ENCODE results near the gene BLOC1S6. TPM values are rescaled to one million over a fixed set of nuclear protein-coding genes. Genes with fewer than 3 reads are reported as not detected.

Gene BLOC1S6
- total and polyA plus RNA-seq, 2 of the 13 experiments (the other 11 are each of a cell fraction or from before 2014, with no cell fraction given) = 11.8 to 44.3 TPM

DNA sequence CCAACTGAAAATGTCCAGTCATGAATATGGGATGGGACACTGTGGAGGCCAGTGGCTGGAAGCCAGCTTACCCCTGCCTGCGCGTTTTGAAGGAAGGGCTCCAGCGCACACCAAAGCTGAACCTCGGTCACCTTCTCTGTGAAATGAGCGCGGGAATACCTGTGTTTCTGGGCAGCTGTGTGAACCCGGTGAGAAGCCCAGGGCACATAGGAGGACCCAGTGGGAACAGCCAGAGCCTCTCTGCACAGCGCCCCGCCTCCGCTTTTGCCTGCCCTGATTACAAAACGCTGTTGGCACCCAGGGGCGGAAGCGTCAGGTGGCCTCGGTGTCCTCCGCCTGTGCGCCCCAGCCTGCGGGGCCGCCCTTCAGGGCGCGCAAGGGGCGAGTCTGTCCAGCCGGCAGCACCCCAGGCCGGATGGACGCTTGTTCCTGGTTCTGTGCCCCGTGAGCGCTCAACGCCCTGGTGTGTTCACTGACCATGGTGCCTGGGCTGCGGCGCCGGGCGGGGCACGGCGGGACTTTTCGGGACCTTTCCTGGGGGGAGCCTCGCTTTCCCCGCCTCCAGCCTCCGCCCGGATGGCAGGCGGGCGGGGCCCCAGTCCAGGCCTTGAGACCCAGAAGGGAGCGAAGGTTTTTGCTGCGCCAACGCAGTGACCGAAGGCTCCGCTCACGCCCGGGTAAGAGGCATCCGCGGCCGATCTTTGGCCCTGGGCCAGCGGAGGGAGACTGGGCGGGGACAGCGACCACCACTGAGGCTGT is 47.4 kb downstream of the BLOC1S6 start, which contains the start of gene SQOR (continued):
- TF ChIP-seq ASH2L (IDR thresholded peaks at IDR 0.05; ENCODE audit: insufficient read length, low read depth, low read length) = peak; percentile 73
- TF ChIP-seq, protein P1, sequence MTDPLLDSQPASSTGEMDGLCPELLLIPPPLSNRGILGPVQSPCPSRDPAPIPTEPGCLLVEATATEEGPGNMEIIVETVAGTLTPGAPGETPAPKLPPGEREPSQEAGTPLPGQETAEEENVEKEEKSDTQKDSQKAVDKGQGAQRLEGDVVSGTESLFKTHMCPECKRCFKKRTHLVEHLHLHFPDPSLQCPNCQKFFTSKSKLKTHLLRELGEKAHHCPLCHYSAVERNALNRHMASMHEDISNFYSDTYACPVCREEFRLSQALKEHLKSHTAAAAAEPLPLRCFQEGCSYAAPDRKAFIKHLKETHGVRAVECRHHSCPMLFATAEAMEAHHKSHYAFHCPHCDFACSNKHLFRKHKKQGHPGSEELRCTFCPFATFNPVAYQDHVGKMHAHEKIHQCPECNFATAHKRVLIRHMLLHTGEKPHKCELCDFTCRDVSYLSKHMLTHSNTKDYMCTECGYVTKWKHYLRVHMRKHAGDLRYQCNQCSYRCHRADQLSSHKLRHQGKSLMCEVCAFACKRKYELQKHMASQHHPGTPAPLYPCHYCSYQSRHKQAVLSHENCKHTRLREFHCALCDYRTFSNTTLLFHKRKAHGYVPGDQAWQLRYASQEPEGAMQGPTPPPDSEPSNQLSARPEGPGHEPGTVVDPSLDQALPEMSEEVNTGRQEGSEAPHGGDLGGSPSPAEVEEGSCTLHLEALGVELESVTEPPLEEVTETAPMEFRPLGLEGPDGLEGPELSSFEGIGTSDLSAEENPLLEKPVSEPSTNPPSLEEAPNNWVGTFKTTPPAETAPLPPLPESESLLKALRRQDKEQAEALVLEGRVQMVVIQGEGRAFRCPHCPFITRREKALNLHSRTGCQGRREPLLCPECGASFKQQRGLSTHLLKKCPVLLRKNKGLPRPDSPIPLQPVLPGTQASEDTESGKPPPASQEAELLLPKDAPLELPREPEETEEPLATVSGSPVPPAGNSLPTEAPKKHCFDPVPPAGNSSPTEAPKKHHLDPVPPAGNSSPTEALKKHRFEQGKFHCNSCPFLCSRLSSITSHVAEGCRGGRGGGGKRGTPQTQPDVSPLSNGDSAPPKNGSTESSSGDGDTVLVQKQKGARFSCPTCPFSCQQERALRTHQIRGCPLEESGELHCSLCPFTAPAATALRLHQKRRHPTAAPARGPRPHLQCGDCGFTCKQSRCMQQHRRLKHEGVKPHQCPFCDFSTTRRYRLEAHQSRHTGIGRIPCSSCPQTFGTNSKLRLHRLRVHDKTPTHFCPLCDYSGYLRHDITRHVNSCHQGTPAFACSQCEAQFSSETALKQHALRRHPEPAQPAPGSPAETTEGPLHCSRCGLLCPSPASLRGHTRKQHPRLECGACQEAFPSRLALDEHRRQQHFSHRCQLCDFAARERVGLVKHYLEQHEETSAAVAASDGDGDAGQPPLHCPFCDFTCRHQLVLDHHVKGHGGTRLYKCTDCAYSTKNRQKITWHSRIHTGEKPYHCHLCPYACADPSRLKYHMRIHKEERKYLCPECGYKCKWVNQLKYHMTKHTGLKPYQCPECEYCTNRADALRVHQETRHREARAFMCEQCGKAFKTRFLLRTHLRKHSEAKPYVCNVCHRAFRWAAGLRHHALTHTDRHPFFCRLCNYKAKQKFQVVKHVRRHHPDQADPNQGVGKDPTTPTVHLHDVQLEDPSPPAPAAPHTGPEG (CRISPR knock-in tag; IDR thresholded peaks at IDR 0.05) = no peak
- TF ChIP-seq, protein P2, sequence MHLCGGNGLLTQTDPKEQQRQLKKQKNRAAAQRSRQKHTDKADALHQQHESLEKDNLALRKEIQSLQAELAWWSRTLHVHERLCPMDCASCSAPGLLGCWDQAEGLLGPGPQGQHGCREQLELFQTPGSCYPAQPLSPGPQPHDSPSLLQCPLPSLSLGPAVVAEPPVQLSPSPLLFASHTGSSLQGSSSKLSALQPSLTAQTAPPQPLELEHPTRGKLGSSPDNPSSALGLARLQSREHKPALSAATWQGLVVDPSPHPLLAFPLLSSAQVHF (CRISPR knock-in tag; IDR thresholded peaks at IDR 0.05) = no peak
- TF ChIP-seq HOXA7 (CRISPR knock-in tag; IDR thresholded peaks at IDR 0.05) = no peak
- TF ChIP-seq SRY (CRISPR knock-in tag; IDR thresholded peaks at IDR 0.05) = peak; percentile 63; the same call in 1 of the 2 replicates
- TF ChIP-seq RARA (CRISPR knock-in tag; IDR thresholded peaks at IDR 0.05) = peak; percentile 59
- TF ChIP-seq, protein P3, sequence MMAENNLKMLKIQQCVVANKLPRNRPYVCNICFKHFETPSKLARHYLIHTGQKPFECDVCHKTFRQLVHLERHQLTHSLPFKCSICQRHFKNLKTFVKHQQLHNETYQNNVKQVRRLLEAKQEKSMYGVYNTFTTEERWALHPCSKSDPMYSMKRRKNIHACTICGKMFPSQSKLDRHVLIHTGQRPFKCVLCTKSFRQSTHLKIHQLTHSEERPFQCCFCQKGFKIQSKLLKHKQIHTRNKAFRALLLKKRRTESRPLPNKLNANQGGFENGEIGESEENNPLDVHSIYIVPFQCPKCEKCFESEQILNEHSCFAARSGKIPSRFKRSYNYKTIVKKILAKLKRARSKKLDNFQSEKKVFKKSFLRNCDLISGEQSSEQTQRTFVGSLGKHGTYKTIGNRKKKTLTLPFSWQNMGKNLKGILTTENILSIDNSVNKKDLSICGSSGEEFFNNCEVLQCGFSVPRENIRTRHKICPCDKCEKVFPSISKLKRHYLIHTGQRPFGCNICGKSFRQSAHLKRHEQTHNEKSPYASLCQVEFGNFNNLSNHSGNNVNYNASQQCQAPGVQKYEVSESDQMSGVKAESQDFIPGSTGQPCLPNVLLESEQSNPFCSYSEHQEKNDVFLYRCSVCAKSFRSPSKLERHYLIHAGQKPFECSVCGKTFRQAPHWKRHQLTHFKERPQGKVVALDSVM (CRISPR knock-in tag; IDR thresholded peaks at IDR 0.05) = no peak; the same call in none of the 2 replicates
- no peak; the same call in 1 of the 2 replicates for TF ChIP-seq CBFB (CRISPR knock-in tag; IDR thresholded peaks at IDR 0.05)
- no peak; the same call in 1 of the 2 replicates for TF ChIP-seq MEF2D (CRISPR knock-in tag; IDR thresholded peaks at IDR 0.05)
- peak; percentile 50; the same call in 1 of the 2 replicates for TF ChIP-seq SP5 (CRISPR knock-in tag; IDR thresholded peaks at IDR 0.05; ENCODE audit: borderline replicate concordance, low read depth)
- TF ChIP-seq PAF1 (CRISPR knock-in tag; IDR thresholded peaks at IDR 0.05) = no peak
- peak; percentile 81; the same call in 1 of the 2 replicates for TF ChIP-seq ZNF782 (CRISPR knock-in tag; IDR thresholded peaks at IDR 0.05; ENCODE audit: borderline replicate concordance)
- TF ChIP-seq SOX13 (IDR thresholded peaks at IDR 0.05) = no peak; the same call in 1 of the 2 replicates
- TF ChIP-seq SOX13 (CRISPR knock-in tag; conservative IDR thresholded peaks at IDR 0.05 in 1 of 2, IDR thresholded peaks at IDR 0.05 in 1 of 2) = peak in 1 of 2 experiments; percentile 42; a peak in 2 of 4 replicates
- TF ChIP-seq ZNF660 (CRISPR knock-in tag; IDR thresholded peaks at IDR 0.05; ENCODE audit: borderline replicate concordance, low read depth) = no peak
- TF ChIP-seq ELF1 (CRISPR knock-in tag; IDR thresholded peaks at IDR 0.05) = peak; percentile 71
- TF ChIP-seq, protein P4, sequence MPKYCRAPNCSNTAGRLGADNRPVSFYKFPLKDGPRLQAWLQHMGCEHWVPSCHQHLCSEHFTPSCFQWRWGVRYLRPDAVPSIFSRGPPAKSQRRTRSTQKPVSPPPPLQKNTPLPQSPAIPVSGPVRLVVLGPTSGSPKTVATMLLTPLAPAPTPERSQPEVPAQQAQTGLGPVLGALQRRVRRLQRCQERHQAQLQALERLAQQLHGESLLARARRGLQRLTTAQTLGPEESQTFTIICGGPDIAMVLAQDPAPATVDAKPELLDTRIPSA (CRISPR knock-in tag; IDR thresholded peaks at IDR 0.05; ENCODE audit: borderline replicate concordance) = no peak
- TF ChIP-seq NR2C2 (CRISPR knock-in tag; IDR thresholded peaks at IDR 0.05; ENCODE audit: borderline replicate concordance) = peak; percentile 32; the same call in 1 of the 2 replicates

All from HepG2 (cell line).